K562 (cell line): Measurements from ENCODE around the gene TBC1D32. TPM values are rescaled to one million over a fixed set of nuclear protein-coding genes. Genes with fewer than 3 reads are reported as not detected.

Experiments used
- ATAC-seq: fragments of 200-7000 bp; cut with Tn5 transposase; 3 replicates; pipeline ENCODE4 v1.9.1; 2020; ENCODE audit warnings: moderate library complexity
- BruUV-seq: library from RNA; stranded (reverse); fragments of 400-500 nt; replicated peaks from 2 replicates; lab custom pipeline; 2021; lab: Mats Ljungman, UMichigan
- CTCF ChIA-PET: fragments of 300-600 bp; formaldehyde crosslinking; extraction: SDS; loops from one replicate; lab custom pipeline; 2021; ENCODE audit warnings: low intra/inter-chr PET ratio; lab: Yijun Ruan, JAX
- POLR2A ChIA-PET: fragments of 300-600, 350-650 bp; sonication (Branson Sonifier 250); formaldehyde crosslinking; extraction: SDS; loops from one replicate; lab custom pipeline; 2021; ENCODE audit warnings: antibody characterized with exemption, inconsistent platforms; lab: Yijun Ruan, JAX
- DNase-seq, 4 experiments: peaks; one replicate each; pipeline versions ENCODE4 v3.0.0 to v3.0.0-alpha.2; 2011 to 2018; ENCODE audit warnings: low spot score in 3 of 4, mixed read lengths in 3 of 4; ENCODE audit errors: extremely low read depth in 1 of 4
- FAIRE-seq: peaks from 2 replicates; lab custom pipeline; 2011; peaks lifted over from hg19 to GRCh38; lab: Jason Lieb, UNC
- H2AFZ ChIP-seq: 2 replicates; pipeline ENCODE4 v1.6.0; 2011; ENCODE audit warnings: low read depth, low read length, control low read depth, inconsistent platforms
- H3K27ac ChIP-seq: fragments of 200-600 bp; 3 replicates; pipeline ENCODE4 v1.8.0; 2011; ENCODE audit warnings: low read depth, mild to moderate bottlenecking, control low read depth, inconsistent platforms, low read length, moderate library complexity, mixed read lengths; ENCODE audit errors: extremely low read depth
- H3K27me3 ChIP-seq, 2 experiments: fragments of 300-600 bp in 1 of 2; 2 replicates in 1 of 2; 3 replicates in 1 of 2; pipeline versions ENCODE4 v1.6.0 to v1.8.0; 2011; ENCODE audit warnings: inconsistent platforms in 2 of 2, low read length in 2 of 2, mild to moderate bottlenecking in 1 of 2, mixed read lengths in 1 of 2, moderate library complexity in 1 of 2; ENCODE audit not compliant: control insufficient read depth in 2 of 2, insufficient read depth in 2 of 2
- H3K36me3 ChIP-seq: fragments of 300-600 bp; 3 replicates; pipeline ENCODE4 v1.8.0; 2011; ENCODE audit warnings: mild to moderate bottlenecking, low read length, inconsistent platforms; ENCODE audit not compliant: control insufficient read depth, insufficient read depth
- H3K4me1 ChIP-seq, 2 experiments: fragments of 200-600 bp in 1 of 2; replicated peaks in 1 of 2; 2 replicates in 1 of 2; 3 replicates in 1 of 2; pipeline versions ENCODE4 v1.5.1 to v1.8.0; 2011; ENCODE audit warnings: inconsistent platforms in 2 of 2, low read length in 2 of 2, mild to moderate bottlenecking in 1 of 2, mixed read lengths in 1 of 2, moderate library complexity in 1 of 2; ENCODE audit not compliant: control insufficient read depth in 2 of 2, insufficient read depth in 2 of 2
- H3K4me2 ChIP-seq: 2 replicates; pipeline ENCODE4 v1.6.1; 2011; ENCODE audit warnings: low read length, control low read depth, inconsistent platforms, mixed read lengths; ENCODE audit not compliant: insufficient read depth
- H3K4me3 ChIP-seq: fragments of 200-600 bp; sonication (generic), shearing (Covaris generic); 2 replicates; pipeline ENCODE4 v1.5.1; 2016; ENCODE audit warnings: control low read depth, inconsistent platforms
- H3K79me2 ChIP-seq: fragments of 200-600 bp; 3 replicates; pipeline ENCODE4 v1.8.0; 2011; ENCODE audit warnings: low read length, inconsistent platforms; ENCODE audit not compliant: control insufficient read depth, insufficient read depth
- H3K9ac ChIP-seq, 2 experiments: 2 replicates each; pipeline versions ENCODE4 v1.6.0 to v1.6.1; 2011; ENCODE audit warnings: low read depth in 2 of 2, low read length in 2 of 2, control low read depth in 1 of 2, inconsistent platforms in 1 of 2, mild to moderate bottlenecking in 1 of 2, mixed read lengths in 1 of 2; ENCODE audit not compliant: insufficient read depth in 1 of 2
- H3K9me1 ChIP-seq: one replicate; pipeline ENCODE4 v1.6.0; 2011; ENCODE audit warnings: inconsistent platforms, mild to moderate bottlenecking, low read length, moderate library complexity; ENCODE audit not compliant: control insufficient read depth, insufficient read depth
- H3K9me3 ChIP-seq: replicated peaks from 2 replicates; pipeline ENCODE4 v1.5.1; 2011; ENCODE audit warnings: low read depth, low read length, inconsistent platforms; ENCODE audit not compliant: control insufficient read depth, insufficient read depth
- H4K20me1 ChIP-seq: replicated peaks from 2 replicates; pipeline ENCODE4 v1.6.1; 2011; ENCODE audit warnings: low read length, inconsistent platforms, mixed read lengths; ENCODE audit not compliant: control insufficient read depth, insufficient read depth
- EP300 ChIP-seq: IDR thresholded peaks from 2 replicates; pipeline ENCODE4 v1.6.1; 2012; ENCODE audit warnings: low read length, improper control_type of control experiment
- EP400 ChIP-seq: fragments of 450-650 bp; IDR thresholded peaks from 2 replicates; pipeline ENCODE4 v1.6.1; 2017; ENCODE audit warnings: antibody characterized with exemption, mild to moderate bottlenecking, moderate library complexity
- FOS ChIP-seq: IDR thresholded peaks from 3 replicates; pipeline ENCODE4 v1.6.1; 2011; ENCODE audit not compliant: insufficient read length; ENCODE audit errors: extremely low read depth
- HEY1 ChIP-seq: fragments of 250-450 bp; sonication (Bioruptor Pico); IDR thresholded peaks from 2 replicates; pipeline ENCODE4 v1.5.0; 2020; ENCODE audit warnings: mild to moderate bottlenecking, moderate library complexity, borderline replicate concordance
- NFRKB ChIP-seq: fragments of 450-650 bp; IDR thresholded peaks from 2 replicates; pipeline ENCODE4 v1.6.1; 2016; ENCODE audit warnings: low read depth
- PREB ChIP-seq: sonication (generic); formaldehyde crosslinking; IDR thresholded peaks from 2 replicates; pipeline ENCODE4 v1.8.1; 2023; ENCODE audit warnings: mild to moderate bottlenecking, missing genetic modification reagents
- RFX7 ChIP-seq: fragments of 250-450 bp; sonication (Bioruptor Pico); IDR thresholded peaks from 2 replicates; pipeline ENCODE4 v1.5.1; 2021; ENCODE audit warnings: mild to moderate bottlenecking
- RNF2 ChIP-seq: sonication (generic); IDR thresholded peaks from 2 replicates; pipeline ENCODE4 v1.6.1; 2016
- SOX6 ChIP-seq: fragments of 450-650 bp; IDR thresholded peaks from 2 replicates; pipeline ENCODE4 v1.6.1; 2014; ENCODE audit warnings: mild to moderate bottlenecking
- U2AF1 ChIP-seq: fragments of 200-400 bp; formaldehyde crosslinking; optimal IDR thresholded peaks from 2 replicates; pipeline ENCODE3; 2017; ENCODE audit warnings: mild to moderate bottlenecking, low read depth, low read length, moderate library complexity
- WHSC1 ChIP-seq: IDR thresholded peaks from one replicate; pipeline ENCODE4 v1.6.1; 2012; ENCODE audit warnings: low read length, control low read depth, inconsistent platforms
- ZBTB33 ChIP-seq: sonication (generic); formaldehyde crosslinking; IDR thresholded peaks from 2 replicates; pipeline ENCODE4 v1.8.1; 2023; ENCODE audit warnings: mild to moderate bottlenecking, missing genetic modification reagents
- ZFP36 ChIP-seq: fragments of 150-350 bp; IDR thresholded peaks from 2 replicates; pipeline ENCODE4 v1.6.1; 2018; ENCODE audit warnings: low read length, low read depth; ENCODE audit not compliant: partially characterized antibody
- ZNF277 ChIP-seq: fragments of 250-450 bp; sonication (Bioruptor Pico); IDR thresholded peaks from 2 replicates; pipeline ENCODE4 v1.8.0; 2022; ENCODE audit warnings: inconsistent platforms, mild to moderate bottlenecking, moderate library complexity, borderline replicate concordance
- ZNF324 ChIP-seq: fragments of 250-450 bp; sonication (Bioruptor Pico); IDR thresholded peaks from 2 replicates; pipeline ENCODE4 v1.4.0; 2020; ENCODE audit warnings: mild to moderate bottlenecking
- ZNF592 ChIP-seq: fragments of 450-650 bp; IDR thresholded peaks from 2 replicates; pipeline ENCODE4 v1.6.1; 2017; ENCODE audit warnings: antibody characterized with exemption, mild to moderate bottlenecking
- WGBS: fragments of 100-300 bp; shearing (Covaris generic); methylation state at CpG from one replicate; pipeline ENCODE4 v1.1.6; 2016; ENCODE audit warnings: low coverage, mixed read lengths; ENCODE audit not compliant: insufficient coverage; ENCODE audit errors: missing lambda C conversion rate; 5-methylcytosine and 5-hydroxymethylcytosine counted together
- in situ Hi-C: fragments of 300-500 bp; cut with MboI; formaldehyde crosslinking; loops from 4 replicates; pipeline ENCODE4 v1.15.0; 2018; ENCODE audit warnings: inconsistent platforms, mixed read lengths
- intact Hi-C: fragments of 100-400 bp; cut with micrococcal nuclease; formaldehyde crosslinking; loops from 2 replicates; pipeline ENCODE4 v1.14.2; 2022
- polyA plus RNA-seq, 8 experiments: library from polyadenylated mRNA; depleted of rRNA in 4 of 8; stranded (reverse) in 5 of 8; unstranded in 3 of 8; fragments of >200 nt; fragmentation: Nextera tagmentation in 2 of 8; fragmentation: Illumina TruSeq in 1 of 8; extraction: Ambion mirVana in 2 of 8; extraction: Trizol in 1 of 8; gene quantifications; 2 replicates each; pipeline versions ENCODE4 v1.2.1 to v1.2.3, GENCODE V29; 2011 to 2014; ENCODE audit warnings: inconsistent platforms in 1 of 8, missing spikeins in 1 of 8
- total RNA-seq, 7 experiments: library from RNA; depleted of rRNA in 6 of 7; stranded (reverse); fragments of >200 nt in 6 of 7; fragmentation: Illumina TruSeq in 2 of 7; extraction: Trizol in 2 of 7; gene quantifications; 2 replicates each; pipeline versions ENCODE4 v1.2.1 to v1.2.3, GENCODE V29; 2011 to 2021; ENCODE audit warnings: low replicate concordance in 1 of 7

TBC1D32 gene
- total and polyA plus RNA-seq, 9 of the 15 experiments (the other 6 are each of a cell fraction or from before 2014, with no cell fraction given), result 2.5 to 9.6 (median 3.9) TPM

- no peaks in the 10 kb centered on the region for H4K20me1 ChIP-seq
- H3K4me3 ChIP-seq, result no peak overlapping the region
- no peak overlapping the region for H3K4me2 ChIP-seq
- no peak overlapping the region for H3K9ac ChIP-seq
- H3K27ac ChIP-seq, result no peak overlapping the region
- ATAC-seq, result no peak
- FAIRE-seq, result no peak
- in situ Hi-C loops (no loop called here), intact Hi-C loops (no loop called here)
- 0% methylated on average over 1 of the region's 1 CpG for WGBS
- no peaks in the 10 kb centered on the region for H3K36me3 ChIP-seq
- no peak for DNase-seq
- H3K4me1 ChIP-seq, result no peaks in the 10 kb centered on the region
- H2AFZ ChIP-seq, result no peak overlapping the region
- TF ChIP-seq WHSC1 (no peak), FOS (no peak), NFRKB (no peak), U2AF1 (no peak), EP400 (no peak), ZNF324 (CRISPR knock-in tag) (no peak), ZBTB33 (CRISPR knock-in tag) (no peak), HEY1 (CRISPR knock-in tag) (no peak), SOX6 (no peak), RNF2 (no peak), ZNF277 (no peak), RFX7 (no peak), EP300 (no peak), PREB (no peak), ZFP36 (no peak), ZNF592 (no peak)
- POLR2A ChIA-PET, result no interaction called here
- BruUV-seq, result no TSS peak
- H3K9me3 ChIP-seq, result no peaks in the 10 kb centered on the region
- no peaks in the 10 kb centered on the region for H3K27me3 ChIP-seq
- no peaks in the 10 kb centered on the region for H3K9me1 ChIP-seq
- CTCF ChIA-PET, result no interaction called here
- no peaks in the 10 kb centered on the region for H3K79me2 ChIP-seq
Observed at GRCh38 chr6:121352941-121353340, 18.7 kb upstream of the TBC1D32 start.
